HEK293T (cell line): ENCODE results near the gene DHRS4.

Experiments used
- ARNT ChIP-seq: fragments of 450-650 bp; IDR thresholded peaks from 2 replicates; pipeline ENCODE4 v1.6.1; 2017; ENCODE audit warnings: mild to moderate bottlenecking
- BHLHE40 ChIP-seq: fragments of 450-650 bp; IDR thresholded peaks from 2 replicates; pipeline ENCODE4 v1.6.1; 2016; ENCODE audit warnings: mild to moderate bottlenecking, moderate library complexity, borderline replicate concordance
- CTBP1 ChIP-seq: fragments of 450-650 bp; IDR thresholded peaks from 2 replicates; pipeline ENCODE4 v1.6.1; 2016; ENCODE audit warnings: borderline replicate concordance
- ELF4 ChIP-seq: fragments of 450-650 bp; IDR thresholded peaks from 2 replicates; pipeline ENCODE4 v1.6.1; 2017; ENCODE audit warnings: antibody characterized with exemption
- FOXA1 ChIP-seq: fragments of 450-650 bp; IDR thresholded peaks from 2 replicates; pipeline ENCODE4 v1.6.1; 2016; ENCODE audit warnings: mild to moderate bottlenecking
- FOXK2 ChIP-seq: fragments of 450-650 bp; IDR thresholded peaks from 2 replicates; pipeline ENCODE4 v1.6.1; 2016; ENCODE audit warnings: mild to moderate bottlenecking
- FOXM1 ChIP-seq: fragments of 450-650 bp; IDR thresholded peaks from 2 replicates; pipeline ENCODE4 v1.6.1; 2017; ENCODE audit warnings: mild to moderate bottlenecking, borderline replicate concordance
- HDGF ChIP-seq: fragments of 450-650 bp; IDR thresholded peaks from 2 replicates; pipeline ENCODE4 v1.6.1; 2017; ENCODE audit warnings: antibody characterized with exemption, borderline replicate concordance
- NFRKB ChIP-seq: fragments of 450-650 bp; IDR thresholded peaks from 2 replicates; pipeline ENCODE4 v1.6.1; 2016; ENCODE audit warnings: mild to moderate bottlenecking, moderate library complexity
- PKNOX1 ChIP-seq: fragments of 450-650 bp; IDR thresholded peaks from 2 replicates; pipeline ENCODE4 v1.6.1; 2016
- SP1 ChIP-seq: fragments of 450-650 bp; IDR thresholded peaks from 2 replicates; pipeline ENCODE4 v1.6.1; 2017
- SUZ12 ChIP-seq: fragments of 450-650 bp; IDR thresholded peaks from 2 replicates; pipeline ENCODE4 v1.6.1; 2016; ENCODE audit warnings: mild to moderate bottlenecking
- TARDBP ChIP-seq: fragments of 450-650 bp; IDR thresholded peaks from 2 replicates; pipeline ENCODE4 v1.6.1; 2016
- ZNF384 ChIP-seq: fragments of 450-650 bp; IDR thresholded peaks from 2 replicates; pipeline ENCODE4 v1.6.1; 2016

DNA sequence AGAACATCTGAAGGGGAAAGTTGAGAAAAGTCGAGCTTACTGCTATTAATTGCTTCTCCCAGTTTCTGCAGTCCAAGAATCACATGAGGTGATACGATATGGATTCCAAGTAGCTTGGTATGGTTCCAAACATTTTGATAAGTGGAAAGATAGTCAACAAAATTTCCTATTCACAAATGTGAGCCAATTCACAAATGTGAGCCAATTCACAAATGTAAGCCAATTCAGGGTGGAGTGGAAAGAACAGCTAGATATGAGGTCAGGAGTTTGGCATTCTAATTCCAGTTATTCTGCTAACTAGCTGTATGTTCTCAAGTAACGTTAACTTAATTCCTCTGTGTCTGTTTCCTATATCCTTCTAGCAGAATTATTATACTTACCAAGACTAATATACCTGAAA, 37.6 kb upstream of the DHRS4 start:
- TF ChIP-seq ZNF384 = no peak
- no peak for TF ChIP-seq CTBP1
- TF ChIP-seq ARNT = no peak
- no peak for TF ChIP-seq ELF4
- no peak for TF ChIP-seq PKNOX1
- TF ChIP-seq TARDBP = no peak
- no peak for TF ChIP-seq SUZ12
- TF ChIP-seq FOXM1 = no peak
- no peak for TF ChIP-seq BHLHE40
- no peak for TF ChIP-seq FOXA1
- no peak for TF ChIP-seq NFRKB
- no peak for TF ChIP-seq SP1
- no peak for TF ChIP-seq HDGF
- no peak for TF ChIP-seq FOXK2
